ENCODE data around the gene ZNF160. TPM values are rescaled to one million over a fixed set of nuclear protein-coding genes. Genes with fewer than 3 reads are reported as not detected.

ZNF160 gene
- total RNA-seq, 4 donors from 2014 or later = 38.9 to 65.7 (median 45.4) TPM

GRCh38 chr19:53057904-53058580 is 45.2 kb downstream of the ZNF160 start:
- H3K27ac ChIP-seq = no peak overlapping the region
- no peak for DNase-seq (ENCODE audit: low spot score in 2 of 2)
- peaks cover 0 to 4% of the 10 kb centered on the region in 2 donors for H3K27me3 ChIP-seq
- TF ChIP-seq CTCF (IDR thresholded peaks at IDR 0.05) = no peak
- peaks cover 0 to 95% (median 15%) of the 10 kb centered on the region in 4 donors for H3K9me3 ChIP-seq
- peaks cover 0 to 14% (median 0%) of the 10 kb centered on the region in 3 donors for H3K36me3 ChIP-seq
- no peak overlapping the region for H3K4me3 ChIP-seq
- H3K4me1 ChIP-seq = no peaks in the 10 kb centered on the region
- 3 to 5% methylated on average over 59 of the region's 59 CpGs for WGBS, 2 donors

- no peak for DNase-seq (ENCODE audit: low spot score in 2 of 2)
- H3K4me1 ChIP-seq = no peaks in the 10 kb centered on the region
- peaks cover 0 to 91% (median 6%) of the 10 kb centered on the region in 4 donors for H3K9me3 ChIP-seq
- peaks cover 0 to 4% of the 10 kb centered on the region in 2 donors for H3K27me3 ChIP-seq
- no peaks in the 10 kb centered on the region for H3K36me3 ChIP-seq
- no peak overlapping the region for H3K27ac ChIP-seq
- TF ChIP-seq EP300 (IDR thresholded peaks at IDR 0.05) (no peak), POLR2A (IDR thresholded peaks at IDR 0.05) (no peak), CTCF (IDR thresholded peaks at IDR 0.05) (no peak)
- WGBS, 2 donors = 58 to 66% methylated on average over 2 of the region's 2 CpGs
- no peak overlapping the region for H3K4me3 ChIP-seq
Observed at GRCh38 chr19:53055117-53055516, 48.1 kb downstream of the ZNF160 start.

GRCh38 chr19:53047379-53047778 is 55.8 kb downstream of the ZNF160 start:
- WGBS, 2 donors = 80 to 86% methylated on average over 2 of the region's 2 CpGs
- peaks cover 0 to 80% (median 4%) of the 10 kb centered on the region in 4 donors for H3K9me3 ChIP-seq
- DNase-seq (ENCODE audit: low spot score in 2 of 2) = no peak
- no peak for TF ChIP-seq EP300 (IDR thresholded peaks at IDR 0.05)
- no peaks in the 10 kb centered on the region for H3K4me1 ChIP-seq
- H3K4me3 ChIP-seq = no peak overlapping the region
- H3K36me3 ChIP-seq = no peaks in the 10 kb centered on the region
- no peaks in the 10 kb centered on the region for H3K27me3 ChIP-seq
- no peak overlapping the region for H3K27ac ChIP-seq

- DNase-seq (ENCODE audit: low spot score in 2 of 2) = no peak
- TF ChIP-seq CTCF (IDR thresholded peaks at IDR 0.05) (no peak), EP300 (IDR thresholded peaks at IDR 0.05) (no peak), POLR2A (IDR thresholded peaks at IDR 0.05) (no peak)
- no peak overlapping the region for H3K27ac ChIP-seq
- no peaks in the 10 kb centered on the region for H3K27me3 ChIP-seq
- peaks cover 0 to 78% (median 4%) of the 10 kb centered on the region in 4 donors for H3K9me3 ChIP-seq
- no peak overlapping the region for H3K4me3 ChIP-seq
- H3K4me1 ChIP-seq = no peaks in the 10 kb centered on the region
- no peaks in the 10 kb centered on the region for H3K36me3 ChIP-seq
- 76 to 82% methylated on average over 16 of the region's 16 CpGs for WGBS, 2 donors
Observed at GRCh38 chr19:53045536-53045935, 57.7 kb downstream of the ZNF160 start.

- no peak for TF ChIP-seq POLR2A (IDR thresholded peaks at IDR 0.05)
- no peak for TF ChIP-seq CTCF (IDR thresholded peaks at IDR 0.05)
- no peak for TF ChIP-seq EP300 (IDR thresholded peaks at IDR 0.05)
- Histone ChIP-seq H3K27ac (no peak overlapping the region), H3K27me3 (no peaks in the 10 kb centered on the region), H3K4me3 (no peak overlapping the region), H3K36me3 (no peaks in the 10 kb centered on the region), H3K9me3 (peaks cover 0 to 86% (median 0%) of the 10 kb centered on the region in 4 donors), H3K4me1 (no peaks in the 10 kb centered on the region)
- DNase-seq (ENCODE audit: low spot score in 2 of 2) = no peak
- 70 to 94% methylated on average over 1 of the region's 1 CpG for WGBS, 2 donors
Observed at GRCh38 chr19:53041366-53041765, 61.9 kb downstream of the ZNF160 start.
